ENCODE results near the gene SRGAP2.
"Not testable (repeated sequence)": the region's sequence is repeated elsewhere in the genome, so short reads cannot be mapped to it uniquely, and the experiment has no call there.

SRGAP2 gene

GRCh38 chr1:206203364-206204158 is at the start of gene SRGAP2:
TSS of gene SRGAP2 (plus strand) at chr1:206203541. CDS start at chr1:206205971, 2,430 bp downstream.
- not testable (repeated sequence) for DNase-seq (ENCODE audit: low spot score)

- not testable (repeated sequence) for DNase-seq (ENCODE audit: low spot score)
Measured at GRCh38 chr1:206167350-206168029, 35.9 kb upstream of the SRGAP2 start.

- not testable (repeated sequence) for DNase-seq (ENCODE audit: low spot score)
Measured at GRCh38 chr1:206169794-206170193, 33.5 kb upstream of the SRGAP2 start.

GRCh38 chr1:206173110-206173719 is 30.1 kb upstream of the SRGAP2 start:
- not testable (repeated sequence) for DNase-seq (ENCODE audit: low spot score)

- DNase-seq (ENCODE audit: low spot score), result not testable (repeated sequence)
Measured at GRCh38 chr1:206174182-206174868, 29.0 kb upstream of the SRGAP2 start.

DNA sequence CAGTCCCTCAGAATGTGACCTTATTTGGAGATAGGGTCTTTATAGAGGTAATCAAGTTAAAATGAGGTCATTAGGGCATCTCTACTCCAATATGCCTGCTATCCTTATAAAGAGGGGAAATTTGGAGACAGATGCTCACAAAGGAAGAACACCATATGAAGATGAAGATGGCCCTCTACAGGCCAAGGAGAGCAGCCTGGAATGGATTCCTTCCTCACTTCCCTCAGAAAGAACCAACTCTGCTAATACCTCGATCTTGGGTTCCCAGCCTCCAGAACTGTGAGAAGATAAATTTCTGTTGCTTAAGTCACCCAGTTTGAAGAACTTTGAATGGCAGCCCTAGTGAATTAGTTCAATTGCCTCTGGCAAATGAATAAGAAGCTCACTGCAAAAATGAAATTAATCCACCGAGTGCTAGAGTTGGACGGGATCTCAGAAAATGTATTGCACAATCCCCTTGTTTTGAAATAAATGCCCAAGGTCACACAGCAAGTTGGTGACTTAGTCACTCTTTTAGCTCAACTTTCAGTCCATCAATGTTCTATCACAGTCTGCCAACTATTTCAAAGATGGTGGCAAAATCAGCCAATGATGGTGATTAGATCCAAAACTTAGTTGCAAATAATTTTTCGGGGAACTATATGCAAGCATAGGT is 27.8 kb upstream of the SRGAP2 start:
- not testable (repeated sequence) for DNase-seq (ENCODE audit: low spot score)

DNA sequence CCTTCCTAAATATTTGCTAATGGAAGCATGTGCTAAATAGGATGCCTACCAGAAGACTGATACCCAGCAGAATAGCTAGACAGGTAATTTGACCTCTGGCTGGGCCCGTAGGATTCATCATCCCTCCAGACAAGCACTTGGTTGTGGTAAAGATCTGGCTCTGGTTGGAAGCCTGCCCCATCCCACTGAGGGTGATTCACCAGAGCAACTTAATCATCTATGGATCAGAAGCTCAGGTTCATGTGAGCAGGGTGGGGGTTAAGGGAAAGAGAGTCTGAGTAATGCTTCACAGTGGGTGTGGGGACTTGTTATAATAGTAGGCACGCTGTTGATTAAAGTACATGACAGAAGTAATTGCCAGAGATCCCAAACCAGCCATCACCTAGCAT is 27.2 kb upstream of the SRGAP2 start:
- not testable (repeated sequence) for DNase-seq (ENCODE audit: low spot score)

DNA sequence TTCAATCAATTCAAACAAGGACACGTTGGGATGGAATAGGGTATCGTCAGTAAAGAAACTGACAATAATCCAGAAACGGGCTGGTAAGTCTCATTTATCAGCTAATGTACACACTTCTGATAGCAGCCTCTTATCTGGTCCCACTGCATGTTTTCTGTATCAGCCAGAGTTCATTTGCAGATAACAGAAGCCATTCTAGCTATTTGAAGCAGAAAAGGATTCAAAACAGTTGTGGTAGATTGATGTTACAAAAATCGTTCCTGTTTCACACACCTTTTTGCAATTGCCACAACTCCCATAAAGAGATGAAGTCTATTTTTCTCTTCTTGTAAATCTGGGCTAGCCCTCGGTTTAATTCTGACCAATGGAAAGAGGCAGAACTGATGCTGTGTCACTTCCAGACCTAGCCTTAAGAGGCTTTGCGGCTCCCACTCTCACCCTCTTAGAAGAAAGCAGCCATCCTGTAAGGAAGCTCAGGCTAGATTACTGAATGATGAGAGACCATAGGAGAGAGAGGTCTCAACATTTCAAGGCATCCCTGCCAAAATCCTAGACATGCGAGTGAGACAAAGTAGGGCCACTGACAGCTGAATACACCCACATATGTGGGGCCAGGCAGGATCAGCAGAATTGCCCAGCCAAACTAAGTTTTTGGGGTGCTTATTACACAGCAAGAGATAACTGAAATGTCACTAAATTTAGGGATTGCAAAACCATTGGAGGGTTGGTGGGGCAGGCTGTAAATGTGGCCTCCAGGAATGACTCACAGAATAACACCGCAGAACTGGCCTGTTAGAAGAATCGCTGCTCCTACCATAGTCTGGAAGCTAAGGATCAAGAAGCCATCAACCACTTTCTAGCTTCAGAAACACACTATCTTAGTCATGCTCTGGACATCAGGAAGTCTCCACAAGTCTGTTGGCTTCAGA is 25.0 kb upstream of the SRGAP2 start:
- not testable (repeated sequence) for DNase-seq (ENCODE audit: low spot score)

- DNase-seq (ENCODE audit: low spot score), result not testable (repeated sequence)
Measured at GRCh38 chr1:206179666-206180065, 23.7 kb upstream of the SRGAP2 start.

DNA sequence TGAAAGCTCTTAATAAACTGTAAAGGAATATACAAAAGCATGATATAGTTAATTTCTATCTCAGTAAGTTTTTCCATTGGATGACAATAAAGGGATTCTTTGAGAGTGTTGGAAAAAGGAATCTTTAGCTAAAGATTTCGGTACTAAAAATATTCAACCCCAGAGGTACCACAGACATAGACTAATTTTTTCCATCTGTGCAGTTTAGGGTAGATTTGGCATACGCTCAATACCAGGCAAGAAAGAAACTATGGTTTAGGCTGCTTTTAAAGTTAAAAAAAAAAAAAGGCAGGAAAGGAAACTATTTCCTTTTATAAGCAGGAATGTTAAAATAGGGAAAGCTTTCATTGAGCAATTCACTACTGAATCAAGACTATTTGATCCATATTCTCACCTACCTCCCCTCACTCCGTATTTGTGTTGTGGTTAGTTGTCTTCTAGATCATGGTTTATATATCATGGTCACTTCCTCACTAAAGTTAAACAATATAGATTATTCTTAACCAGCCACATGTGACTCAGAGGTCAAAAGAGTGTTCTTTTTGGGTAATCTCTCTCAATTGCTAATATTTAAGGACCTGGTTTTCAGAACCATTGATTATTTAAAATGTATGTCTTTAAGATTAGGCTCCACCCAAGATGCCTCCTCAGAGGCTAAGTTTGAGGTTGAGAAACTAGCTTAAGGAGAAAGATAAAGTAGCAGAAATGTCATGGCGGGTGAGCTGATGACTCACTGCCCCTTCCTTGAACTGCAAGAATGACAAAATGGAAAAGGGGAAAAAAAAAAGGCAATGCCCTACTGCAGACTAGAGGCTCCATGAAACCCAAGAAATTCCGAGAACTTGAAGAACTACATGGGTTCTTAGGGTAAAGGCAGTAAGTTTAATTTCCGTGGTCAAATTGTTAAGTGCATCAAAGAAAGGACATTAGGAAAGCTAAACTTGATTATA is 20.7 kb upstream of the SRGAP2 start:
- not testable (repeated sequence) for DNase-seq (ENCODE audit: low spot score)

DNA sequence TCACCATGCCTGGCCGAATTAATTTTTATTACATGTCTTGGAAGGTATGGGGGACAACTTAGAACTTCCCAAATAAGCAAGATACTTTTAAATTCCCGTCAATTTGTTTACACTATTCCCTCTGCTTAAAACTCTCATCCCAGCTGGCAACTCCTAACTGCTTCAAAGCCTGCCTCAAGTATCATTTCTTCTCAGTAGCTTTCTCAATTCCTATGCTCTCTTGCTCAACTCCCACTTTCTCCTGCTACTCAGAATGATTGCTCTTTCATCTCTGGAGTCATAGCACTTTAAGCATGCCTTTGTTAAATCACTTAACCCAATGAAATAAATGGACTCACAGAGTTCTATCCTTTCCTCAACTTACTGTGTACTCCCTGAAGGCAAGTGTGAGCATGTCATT is 19.6 kb upstream of the SRGAP2 start:
- DNase-seq (ENCODE audit: low spot score), result not testable (repeated sequence)

- not testable (repeated sequence) for DNase-seq (ENCODE audit: low spot score)
Measured at GRCh38 chr1:206185778-206186177, 17.6 kb upstream of the SRGAP2 start.

DNA sequence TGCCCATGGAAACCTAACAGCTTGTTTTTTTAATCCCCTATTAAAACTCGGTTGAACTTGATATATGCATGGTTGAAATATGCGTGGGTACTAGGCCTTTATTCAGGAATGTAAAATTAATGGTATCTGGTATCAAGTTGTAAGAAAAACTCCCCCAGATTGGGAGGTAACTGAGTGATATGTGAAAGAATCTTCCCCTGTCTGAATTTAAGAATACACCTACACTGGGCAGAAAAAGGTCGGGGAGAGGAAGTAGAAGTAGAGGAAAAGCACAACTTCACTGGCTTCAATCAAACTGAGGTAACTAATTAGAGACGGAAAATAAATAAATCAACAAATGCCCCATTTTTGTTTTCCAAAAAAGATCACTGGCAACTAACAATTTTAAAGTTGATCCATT is 16.5 kb upstream of the SRGAP2 start:
- not testable (repeated sequence) for DNase-seq (ENCODE audit: low spot score)

GRCh38 chr1:206195182-206195581 is 8.2 kb upstream of the SRGAP2 start:
- DNase-seq (ENCODE audit: low spot score), result not testable (repeated sequence)

DNA sequence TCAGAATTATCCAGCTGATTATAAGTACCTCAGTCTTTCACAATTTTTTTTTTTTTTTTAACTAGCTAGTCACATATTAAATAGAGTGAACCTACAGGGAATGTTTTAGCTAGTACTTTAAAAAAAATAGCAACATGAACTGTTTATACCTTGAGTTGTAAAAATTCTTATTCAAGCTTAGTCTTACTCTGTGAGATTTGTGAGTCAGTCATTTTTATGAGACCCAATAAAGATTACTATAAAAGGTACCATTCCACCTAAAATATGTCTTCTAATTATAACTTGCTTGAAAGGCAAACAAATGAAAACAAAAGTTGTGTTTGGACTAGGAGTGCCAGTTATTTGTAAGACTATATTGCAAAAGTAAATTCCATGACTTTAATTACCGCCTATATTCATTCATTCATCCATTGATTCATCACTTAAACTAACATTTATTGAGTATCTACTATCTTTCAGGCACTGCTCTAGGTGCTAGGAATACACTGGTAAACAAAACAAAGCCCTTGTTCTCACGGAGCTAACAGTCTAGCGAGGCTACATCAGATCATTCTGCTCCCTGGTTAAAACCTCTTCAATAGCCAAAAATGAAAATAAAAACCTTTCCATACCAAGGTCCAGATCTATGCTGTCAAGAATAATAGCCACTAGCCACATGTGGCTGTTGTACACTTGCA is 6.5 kb upstream of the SRGAP2 start:
- DNase-seq (ENCODE audit: low spot score), result not testable (repeated sequence)

DNA sequence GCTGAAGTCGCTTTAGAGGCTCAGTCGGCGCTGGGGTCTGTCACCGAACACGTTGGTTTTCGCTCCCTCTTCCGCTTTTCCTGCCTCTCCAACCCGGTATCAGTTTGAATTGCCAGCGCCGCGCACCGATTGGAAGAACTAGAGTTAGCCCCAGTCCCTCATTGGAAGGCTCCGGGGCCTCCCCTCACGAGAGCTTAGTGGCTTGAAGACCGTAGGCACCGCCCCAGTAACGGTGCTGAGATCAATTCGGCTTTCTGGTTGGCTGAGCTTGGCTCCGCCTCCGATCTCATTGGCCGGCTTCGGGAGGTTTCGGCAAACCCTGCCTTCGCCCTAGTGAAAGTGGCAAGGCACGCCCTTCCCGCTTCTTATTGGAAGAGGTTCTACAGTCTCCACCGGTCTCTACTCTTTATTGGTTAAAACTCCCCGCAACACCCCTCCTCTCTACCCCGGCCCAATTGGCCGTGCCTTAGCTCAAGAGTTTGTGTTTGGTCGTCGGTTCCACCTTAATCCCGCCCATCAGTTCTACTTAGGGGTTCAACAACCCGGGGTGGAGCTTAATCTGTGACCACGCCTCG is 465 bp upstream of the SRGAP2 start, which contains the start of gene FAM72A:
Gene FAM72A (minus strand): TSS at position 51 of the 575 bp plus-strand sequence. CDS start 814 bp downstream, outside the sequence.
- DNase-seq (ENCODE audit: low spot score), result not testable (repeated sequence)

DNA sequence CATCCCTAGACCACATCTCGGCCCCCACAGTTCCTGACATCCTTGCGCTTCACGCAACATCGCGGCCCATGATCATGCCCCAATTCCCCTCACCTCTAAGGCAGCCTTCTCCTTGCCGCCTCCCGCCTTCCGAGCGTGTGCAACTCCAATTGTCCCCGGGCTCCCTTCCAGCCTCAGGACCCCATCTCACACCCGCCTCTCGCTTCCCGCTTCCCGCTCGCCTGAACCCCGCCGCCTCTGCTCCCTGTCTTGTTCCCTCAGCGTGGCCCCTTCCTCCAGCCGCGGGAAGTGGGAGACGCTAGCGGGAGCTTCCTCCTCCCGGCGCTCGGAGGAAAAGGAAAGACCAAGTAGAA is 794 bp downstream of the SRGAP2 start:
- not testable (repeated sequence) for DNase-seq (ENCODE audit: low spot score)

DNA sequence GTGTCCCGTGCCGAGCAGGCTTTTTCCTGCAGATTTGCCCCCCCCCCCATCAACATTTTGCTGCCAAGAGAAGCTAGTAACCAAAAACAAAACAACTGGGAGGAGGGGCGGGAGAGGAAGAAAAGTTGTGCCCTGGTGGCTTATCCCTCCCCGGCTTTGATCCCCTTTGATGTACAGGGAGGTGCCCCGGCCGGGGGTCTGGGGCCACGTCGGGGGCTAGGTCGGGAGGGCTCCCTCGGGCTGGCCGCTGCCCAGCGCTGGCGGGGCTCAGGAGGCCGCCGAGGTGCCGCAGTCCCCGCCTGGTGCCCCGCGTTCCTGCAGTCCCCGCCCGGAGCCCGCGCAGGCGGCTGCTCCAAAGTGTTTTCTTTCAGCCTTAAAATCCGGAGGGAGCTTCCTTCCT is 1.5 kb downstream of the SRGAP2 start:
- DNase-seq (ENCODE audit: low spot score), result not testable (repeated sequence)

Measured in COLO829 (cell line).